GM12878 (cell line): ENCODE measurements around the gene SCLT1. TPM values are rescaled to one million over a fixed set of nuclear protein-coding genes. Genes with fewer than 3 reads are reported as not detected.

Experiments used
- ATAC-seq: fragments of 200-7000 bp; cut with Tn5 transposase; 3 replicates; pipeline ENCODE4 v1.9.1; 2020; ENCODE audit warnings: mild to moderate bottlenecking, moderate library complexity
- BruUV-seq: library from RNA; stranded (reverse); fragments of 400-500 nt; replicated peaks from 2 replicates; lab custom pipeline; 2021; lab: Mats Ljungman, UMichigan
- CTCF ChIA-PET: fragments of 300-600 bp; sonication (Branson Sonifier 250); formaldehyde crosslinking; extraction: SDS; loops from one replicate; lab custom pipeline; 2021; ENCODE audit warnings: inconsistent platforms; lab: Yijun Ruan, JAX
- POLR2A ChIA-PET: fragments of 350-600 bp; formaldehyde crosslinking; extraction: SDS; loops from one replicate; lab custom pipeline; 2021; ENCODE audit warnings: inconsistent platforms; lab: Charles Lee
- RAD21 ChIA-PET: fragments of 300-600 bp; sonication (Branson Sonifier 250); formaldehyde crosslinking; loops from one replicate; lab custom pipeline; 2023; ENCODE audit warnings: antibody characterized with exemption; ENCODE audit not compliant: unreplicated experiment; lab: Charles Lee
- SMC1A ChIA-PET: fragments of 300-600 bp; sonication (Branson Sonifier 250); formaldehyde crosslinking; loops from one replicate; lab custom pipeline; 2023; ENCODE audit not compliant: unreplicated experiment, uncharacterized antibody; lab: Charles Lee
- DNase-seq: peaks from one replicate; pipeline ENCODE4 v3.0.0-alpha.2; 2011; ENCODE audit warnings: low read depth, low spot score
- FAIRE-seq: peaks from 3 replicates; lab custom pipeline; 2011; peaks lifted over from hg19 to GRCh38; lab: Jason Lieb, UNC
- H2AFZ ChIP-seq: 2 replicates; pipeline ENCODE4 v1.6.0; 2011; ENCODE audit warnings: low read depth, low read length, control low read depth; ENCODE audit not compliant: control insufficient read depth
- H3K27ac ChIP-seq: 2 replicates; pipeline ENCODE4 v1.5.1; 2011; ENCODE audit warnings: control low read depth; ENCODE audit not compliant: control insufficient read depth, insufficient read depth
- H3K27me3 ChIP-seq, 2 experiments: replicated peaks in 1 of 2; 2 replicates each; pipeline versions ENCODE4 v1.6.0 to v1.6.1; 2011; ENCODE audit warnings: low read length in 1 of 2; ENCODE audit not compliant: control insufficient read depth in 2 of 2, insufficient read depth in 2 of 2
- H3K36me3 ChIP-seq, 2 experiments: 2 replicates each; pipeline ENCODE4 v1.5.1; 2011; ENCODE audit warnings: low read length in 1 of 2; ENCODE audit not compliant: control insufficient read depth in 2 of 2, insufficient read depth in 2 of 2
- H3K4me1 ChIP-seq: 2 replicates; pipeline ENCODE4 v1.6.1; 2011; ENCODE audit warnings: mild to moderate bottlenecking, low read length, moderate library complexity, mixed read lengths; ENCODE audit not compliant: control insufficient read depth, insufficient read depth
- H3K4me2 ChIP-seq: 2 replicates; pipeline ENCODE4 v1.6.0; 2011; ENCODE audit warnings: control low read depth; ENCODE audit not compliant: control insufficient read depth, insufficient read depth
- H3K4me3 ChIP-seq: fragments of 200-600 bp; sonication (generic); 2 replicates; pipeline ENCODE4 v1.5.1; 2016
- H3K79me2 ChIP-seq: 2 replicates; pipeline ENCODE4 v1.6.0; 2011; ENCODE audit warnings: low read length; ENCODE audit not compliant: control insufficient read depth, insufficient read depth
- H3K9ac ChIP-seq: 2 replicates; pipeline ENCODE4 v1.8.0; 2011; ENCODE audit warnings: low read length, control low read depth, mixed read lengths; ENCODE audit not compliant: control insufficient read depth, insufficient read depth
- H3K9me3 ChIP-seq: replicated peaks from 3 replicates; pipeline ENCODE4 v1.5.1; 2011; ENCODE audit warnings: mild to moderate bottlenecking, low read length; ENCODE audit not compliant: control insufficient read depth, insufficient read depth
- H4K20me1 ChIP-seq: 2 replicates; pipeline ENCODE4 v1.6.0; 2011; ENCODE audit not compliant: control insufficient read depth, insufficient read depth
- ATF3 ChIP-seq: IDR thresholded peaks from 2 replicates; pipeline ENCODE4 v1.6.1; 2011; ENCODE audit warnings: low read depth, mild to moderate bottlenecking, low read length, moderate library complexity, borderline replicate concordance; ENCODE audit errors: extremely low read depth
- SPI1 ChIP-seq: IDR thresholded peaks from 2 replicates; pipeline ENCODE4 v1.6.1; 2011; ENCODE audit warnings: low read depth, mild to moderate bottlenecking, low read length, moderate library complexity, borderline replicate concordance; ENCODE audit not compliant: insufficient read depth
- WGBS: methylation state at CpG from one replicate; pipeline ENCODE4 v1.1.6; 2016; ENCODE audit warnings: low lambda C conversion rate; ENCODE audit not compliant: insufficient replicate concordance, insufficient coverage; ENCODE audit errors: missing lambda C conversion rate; 5-methylcytosine and 5-hydroxymethylcytosine counted together
- in situ Hi-C: fragments of 300-500 bp; cut with MboI; formaldehyde crosslinking; loops from 9 replicates; pipeline ENCODE4 v1.14.3; 2018; ENCODE audit warnings: mixed read lengths
- intact Hi-C: fragments of 100-400 bp; cut with micrococcal nuclease; formaldehyde crosslinking; loops from one replicate; pipeline ENCODE4 v1.14.2; 2022; ENCODE audit not compliant: unreplicated experiment
- polyA plus RNA-seq, 11 experiments: library from polyadenylated mRNA; depleted of rRNA in 4 of 11; unstranded in 6 of 11; stranded (reverse) in 5 of 11; fragments of >200 nt; fragmentation: Nextera tagmentation in 4 of 11; fragmentation: Illumina TruSeq in 1 of 11; extraction: Ambion mirVana in 4 of 11; extraction: Trizol in 1 of 11; gene quantifications; 1 replicate in 1 of 11; 2 replicates in 10 of 11; pipeline versions ENCODE4 v1.2.1 to v1.2.3, GENCODE V29; 2011 to 2016; ENCODE audit warnings: inconsistent platforms in 2 of 11, missing spikeins in 2 of 11, low read depth in 1 of 11
- total RNA-seq, 4 experiments: library from RNA; depleted of rRNA in 3 of 4; stranded (reverse); fragments of >200 nt in 3 of 4; fragmentation: Illumina TruSeq in 1 of 4; extraction: Trizol in 1 of 4; gene quantifications; 2 replicates each; pipeline versions ENCODE4 v1.2.1 to v1.2.3, GENCODE V29; 2013 to 2021

SCLT1 gene
- total and polyA plus RNA-seq, 10 of the 15 experiments (the other 5 are each of a cell fraction or from before 2014, with no cell fraction given), result 7.8 to 31.4 (median 19.6) TPM

- Histone ChIP-seq H3K27ac (no peak overlapping the region), H3K36me3 (peaks cover 1 to 7% of the 10 kb centered on the region in 2 experiments; a peak in 2 of 4 replicates), H3K79me2 (no peaks in the 10 kb centered on the region), H3K4me2 (no peak overlapping the region), H3K4me3 (no peak overlapping the region), H3K4me1 (no peaks in the 10 kb centered on the region), H3K9ac (no peak overlapping the region), H3K27me3 (no peaks in the 10 kb centered on the region), H3K9me3 (peaks cover 14% of the 10 kb centered on the region), H4K20me1 (no peaks in the 10 kb centered on the region), H2AFZ (no peak overlapping the region)
- DNase-seq (no peak), ATAC-seq (no peak), FAIRE-seq (no peak)
- ChIA-PET POLR2A (no interaction called here), SMC1A (interaction anchor here (0.6 kb wide), 1 partner anchor 28 kb away, joined by 3 read pairs; no protein-coding TSS in a partner anchor), RAD21 (no interaction called here), CTCF (no interaction called here)
- WGBS, result 95% methylated on average over 1 of the region's 1 CpG
- no TSS peak for BruUV-seq
- in situ Hi-C loops (no loop called here), intact Hi-C loops (no loop called here)
- no peak for TF ChIP-seq ATF3
Measured at GRCh38 chr4:128942607-128943006, 150.7 kb downstream of the SCLT1 start.

- ChIA-PET SMC1A (interaction anchor here (0.7 kb wide), 1 partner anchor 10 kb away, joined by 3 read pairs; no protein-coding TSS in a partner anchor), RAD21 (no interaction called here), CTCF (interaction anchor here (1.1 kb wide), 1 partner anchor 77 kb away, joined by 4 read pairs; no protein-coding TSS in a partner anchor), POLR2A (no interaction called here)
- intact Hi-C loops, result no loop called here
- peaks cover 0 to 7% of the 10 kb centered on the region in 2 experiments; a peak in 1 of 4 replicates for H3K36me3 ChIP-seq
- DNase-seq, result no peak
- H3K27me3 ChIP-seq, result no peaks in the 10 kb centered on the region
- in situ Hi-C loops, result no loop called here
- no peak overlapping the region for H3K4me2 ChIP-seq
- BruUV-seq, result no TSS peak
- H3K9ac ChIP-seq, result no peak overlapping the region
- no peak for ATAC-seq
- H3K4me3 ChIP-seq, result no peak overlapping the region
- peaks cover 14% of the 10 kb centered on the region for H3K9me3 ChIP-seq
- no peaks in the 10 kb centered on the region for H4K20me1 ChIP-seq
- H3K79me2 ChIP-seq, result no peaks in the 10 kb centered on the region
- 92% methylated on average over 2 of the region's 2 CpGs for WGBS
- no peak for TF ChIP-seq SPI1
- FAIRE-seq, result no peak
- no peak overlapping the region for H2AFZ ChIP-seq
- H3K27ac ChIP-seq, result no peak overlapping the region
- no peaks in the 10 kb centered on the region for H3K4me1 ChIP-seq
Measured at GRCh38 chr4:128940971-128941370, 152.4 kb downstream of the SCLT1 start.
